GM21423 (cell line): Measurements from ENCODE around the gene KCTD13.
"Not testable (repeated sequence)": the region's sequence is repeated elsewhere in the genome, so short reads cannot be mapped to it uniquely, and the experiment has no call there.

Experiments
- ATAC-seq: cut with Tn5 transposase; IDR thresholded peaks from one replicate; pipeline ENCODE4 v1.9.1; 2021; ENCODE audit warnings: mild to moderate bottlenecking, moderate library complexity; ENCODE audit not compliant: unreplicated experiment

Gene KCTD13

GRCh38 chr16:29947897-29948296 is 21.9 kb upstream of the KCTD13 start:
- no peak for ATAC-seq

- no peak for ATAC-seq
These were observed 18.1 kb upstream of the KCTD13 start for GRCh38 chr16:29943846-29944799.

- ATAC-seq: no peak
These were observed 14.6 kb upstream of the KCTD13 start for GRCh38 chr16:29940656-29941055.

GRCh38 chr16:29931750-29932149 is 5.7 kb upstream of the KCTD13 start:
- not testable (repeated sequence) for ATAC-seq

GRCh38 chr16:29927070-29927905 is 1.3 kb upstream of the KCTD13 start:
- no peak for ATAC-seq

GRCh38 chr16:29926711-29927052 is 656 bp upstream of the KCTD13 start:
- no peak for ATAC-seq

- ATAC-seq: no peak
These were observed 795 bp downstream of the KCTD13 start for GRCh38 chr16:29925105-29925756.

- ATAC-seq: no peak
These were observed 3.0 kb downstream of the KCTD13 start for GRCh38 chr16:29922986-29923501.

- no peak for ATAC-seq
These were observed 3.7 kb downstream of the KCTD13 start for GRCh38 chr16:29922326-29922725.

- no peak for ATAC-seq
These were observed 5.0 kb downstream of the KCTD13 start for GRCh38 chr16:29921034-29921385.

- no peak for ATAC-seq
These were observed 5.6 kb downstream of the KCTD13 start for GRCh38 chr16:29920288-29921033.

- ATAC-seq: no peak
These were observed 9.0 kb downstream of the KCTD13 start for GRCh38 chr16:29916979-29917378.

GRCh38 chr16:29915590-29916247 is 10.3 kb downstream of the KCTD13 start:
- no peak for ATAC-seq

- ATAC-seq: no peak
These were observed 12.5 kb downstream of the KCTD13 start for GRCh38 chr16:29913514-29913913.

GRCh38 chr16:29912087-29912486 is 13.9 kb downstream of the KCTD13 start:
- no peak for ATAC-seq

GRCh38 chr16:29911676-29912010 is 14.4 kb downstream of the KCTD13 start:
- no peak for ATAC-seq

- ATAC-seq: no peak
These were observed 15.0 kb downstream of the KCTD13 start for GRCh38 chr16:29910819-29911675.

GRCh38 chr16:29909851-29910250 is 16.2 kb downstream of the KCTD13 start:
- not testable (repeated sequence) for ATAC-seq

GRCh38 chr16:29909391-29909790 is 16.6 kb downstream of the KCTD13 start:
- no peak for ATAC-seq
